HEK293T (cell line): ENCODE results near the gene DNMT3L.

Source experiments
- ARNT ChIP-seq: fragments of 450-650 bp; IDR thresholded peaks from 2 replicates; pipeline ENCODE4 v1.6.1; 2017; ENCODE audit warnings: mild to moderate bottlenecking
- CTBP1 ChIP-seq: fragments of 450-650 bp; IDR thresholded peaks from 2 replicates; pipeline ENCODE4 v1.6.1; 2016; ENCODE audit warnings: borderline replicate concordance
- FOXA1 ChIP-seq: fragments of 450-650 bp; IDR thresholded peaks from 2 replicates; pipeline ENCODE4 v1.6.1; 2016; ENCODE audit warnings: mild to moderate bottlenecking
- FOXM1 ChIP-seq: fragments of 450-650 bp; IDR thresholded peaks from 2 replicates; pipeline ENCODE4 v1.6.1; 2017; ENCODE audit warnings: mild to moderate bottlenecking, borderline replicate concordance
- HDGF ChIP-seq: fragments of 450-650 bp; IDR thresholded peaks from 2 replicates; pipeline ENCODE4 v1.6.1; 2017; ENCODE audit warnings: antibody characterized with exemption, borderline replicate concordance
- LEF1 ChIP-seq: fragments of 450-650 bp; IDR thresholded peaks from 2 replicates; pipeline ENCODE4 v1.6.1; 2017; ENCODE audit warnings: mild to moderate bottlenecking, borderline replicate concordance
- PKNOX1 ChIP-seq: fragments of 450-650 bp; IDR thresholded peaks from 2 replicates; pipeline ENCODE4 v1.6.1; 2016
- SP1 ChIP-seq: fragments of 450-650 bp; IDR thresholded peaks from 2 replicates; pipeline ENCODE4 v1.6.1; 2017
- SUZ12 ChIP-seq: fragments of 450-650 bp; IDR thresholded peaks from 2 replicates; pipeline ENCODE4 v1.6.1; 2016; ENCODE audit warnings: mild to moderate bottlenecking

GRCh38 chr21:44272284-44272858 lies 10.7 kb upstream of the DNMT3L start:
- TF ChIP-seq ARNT = no peak
- TF ChIP-seq HDGF = no peak
- TF ChIP-seq LEF1 = no peak
- no peak for TF ChIP-seq PKNOX1
- no peak for TF ChIP-seq FOXA1
- no peak for TF ChIP-seq SP1
- TF ChIP-seq FOXM1 = no peak
- TF ChIP-seq SUZ12 = no peak
- no peak for TF ChIP-seq CTBP1
